ENCODE data around the gene HELZ2.
"Not testable (repeated sequence)": the region's sequence is repeated elsewhere in the genome, so short reads cannot be mapped to it uniquely, and the experiment has no call there.

Gene HELZ2

GRCh38 chr20:63579017-63579694 lies 5.1 kb upstream of the HELZ2 start:
- no peak for DNase-seq (ENCODE audit: low read depth in 1 of 2, low spot score in 1 of 2)

GRCh38 chr20:63578224-63579016 lies 4.4 kb upstream of the HELZ2 start:
- DNase-seq (ENCODE audit: low read depth in 1 of 2, low spot score in 1 of 2), result no peak

- no peak for DNase-seq (ENCODE audit: low read depth in 1 of 2, low spot score in 1 of 2)
These were observed 3.4 kb upstream of the HELZ2 start for GRCh38 chr20:63577317-63577894.

- no peak for DNase-seq (ENCODE audit: low read depth in 1 of 2, low spot score in 1 of 2)
These were observed 2.3 kb upstream of the HELZ2 start for GRCh38 chr20:63576311-63576710.

- no peak for DNase-seq (ENCODE audit: low read depth in 1 of 2, low spot score in 1 of 2)
These were observed 1.0 kb upstream of the HELZ2 start for GRCh38 chr20:63574829-63575743.

GRCh38 chr20:63573647-63574131 lies 350 bp downstream of the HELZ2 start:
- no peak for DNase-seq (ENCODE audit: low read depth in 1 of 2, low spot score in 1 of 2)

- no peak for DNase-seq (ENCODE audit: low read depth in 1 of 2, low spot score in 1 of 2)
These were observed 1.0 kb downstream of the HELZ2 start for GRCh38 chr20:63572788-63573646.

GRCh38 chr20:63572071-63572787 lies 1.8 kb downstream of the HELZ2 start:
- no peak for DNase-seq (ENCODE audit: low read depth in 1 of 2, low spot score in 1 of 2)

- DNase-seq (ENCODE audit: low read depth in 1 of 2, low spot score in 1 of 2), result not testable (repeated sequence)
These were observed 3.0 kb downstream of the HELZ2 start for GRCh38 chr20:63571087-63571478.

GRCh38 chr20:63570281-63571086 lies 3.6 kb downstream of the HELZ2 start:
- DNase-seq (ENCODE audit: low read depth in 1 of 2, low spot score in 1 of 2), result no peak

- DNase-seq (ENCODE audit: low read depth in 1 of 2, low spot score in 1 of 2), result no peak
These were observed 4.8 kb downstream of the HELZ2 start for GRCh38 chr20:63568986-63569949.

- no peak for DNase-seq (ENCODE audit: low read depth in 1 of 2, low spot score in 1 of 2)
These were observed 5.7 kb downstream of the HELZ2 start for GRCh38 chr20:63568170-63568981.

GRCh38 chr20:63567386-63568169 lies 6.5 kb downstream of the HELZ2 start:
- peak; percentile 12 to 29 for DNase-seq (ENCODE audit: low read depth in 1 of 2, low spot score in 1 of 2)

GRCh38 chr20:63567136-63567385 lies 7.0 kb downstream of the HELZ2 start:
- DNase-seq (ENCODE audit: low read depth in 1 of 2, low spot score in 1 of 2), result no peak

GRCh38 chr20:63566395-63567135 lies 7.5 kb downstream of the HELZ2 start:
- no peak for DNase-seq (ENCODE audit: low read depth in 1 of 2, low spot score in 1 of 2)

All from stimulated activated CD4-positive, alpha-beta T cell treated with anti-CD3 and anti-CD28 coated beads, Interleukin-15, amount 100 ng/mL, for 1 hour (primary cell).